Lung (tissue), 12 donors: Measurements from ENCODE around the gene PXN. TPM values are rescaled to one million over a fixed set of nuclear protein-coding genes. Genes with fewer than 3 reads are reported as not detected.

Experiments
- ATAC-seq: fragments of 200-7000 bp; cut with Tn5 transposase; one replicate; pipeline ENCODE4 v1.9.1; 2020; ENCODE audit warnings: moderate number of reproducible peaks; ENCODE audit not compliant: insufficient read depth, low FRiP score
- DNase-seq, 3 donors: peaks; one replicate each; pipeline ENCODE4 v3.0.0-alpha.2; 2013 to 2017
- H3K27ac ChIP-seq, 2 donors: one replicate each; pipeline ENCODE4 v1.5.1; 2013; ENCODE audit warnings: mild to moderate bottlenecking in 2 of 2, moderate library complexity in 2 of 2, control low read depth in 1 of 2, inconsistent platforms in 1 of 2, low read depth in 1 of 2, low read length in 1 of 2
- H3K27me3 ChIP-seq, 3 donors: one replicate each; pipeline ENCODE4 v1.5.1; 2013; ENCODE audit warnings: low read length in 2 of 3; ENCODE audit not compliant: control insufficient read depth in 3 of 3, insufficient read depth in 3 of 3
- H3K36me3 ChIP-seq, 4 donors: one replicate each; pipeline ENCODE4 v1.5.1; 2013; ENCODE audit warnings: low read length in 4 of 4, mild to moderate bottlenecking in 1 of 4, moderate library complexity in 1 of 4; ENCODE audit not compliant: control insufficient read depth in 4 of 4, insufficient read depth in 4 of 4
- H3K4me1 ChIP-seq, 5 donors: one replicate each; pipeline ENCODE4 v1.5.1; 2013; ENCODE audit warnings: low read length in 5 of 5, mild to moderate bottlenecking in 2 of 5, moderate library complexity in 1 of 5; ENCODE audit not compliant: control insufficient read depth in 5 of 5, insufficient read depth in 5 of 5
- H3K4me3 ChIP-seq: one replicate; pipeline ENCODE4 v1.5.1; 2013; ENCODE audit warnings: mild to moderate bottlenecking, control low read depth, moderate library complexity
- H3K9ac ChIP-seq, 2 donors: one replicate each; pipeline ENCODE4 v1.5.1; 2013; ENCODE audit warnings: low read length in 2 of 2, control low read depth in 1 of 2; ENCODE audit not compliant: insufficient read depth in 1 of 2
- H3K9me3 ChIP-seq, 4 donors: one replicate each; pipeline ENCODE4 v1.5.1; 2013; ENCODE audit warnings: low read length in 3 of 4, mild to moderate bottlenecking in 1 of 4, moderate library complexity in 1 of 4; ENCODE audit not compliant: control insufficient read depth in 4 of 4, insufficient read depth in 3 of 4
- WGBS, 2 donors: extraction: QIAGEN DNeasy Blood & Tissue Kit; methylation state at CpG; one replicate each; pipeline ENCODE4 v1.1.7; 2013; 5-methylcytosine and 5-hydroxymethylcytosine counted together
- polyA plus RNA-seq, 2 donors: library from polyadenylated mRNA; stranded (reverse); fragments of 200-250 nt; gene quantifications; one replicate each; pipeline ENCODE4 v1.2.1, GENCODE V29; 2013
- total RNA-seq, 2 donors: library from RNA; depleted of rRNA in 1 of 2; stranded (reverse); fragments of >200 nt in 1 of 2; gene quantifications; one replicate each; pipeline ENCODE4 v1.2.1, GENCODE V29; 2014 to 2021
- TF ChIP-seq, protein P1 (sequence below): IDR thresholded peaks from 2 replicates; pipeline ENCODE4 v1.5.1; 2012; ENCODE audit warnings: mild to moderate bottlenecking; ENCODE audit errors: control extremely low read depth, extremely low read depth
- donor health status: control.
- donor health status: control.
- donor health status: Bipolar disorder and iron deficiency.
- donor health status: healthy.
- donor health status: DM: yes; HTN: yes; CAD: no.

PXN gene
- total and polyA plus RNA-seq, 4 donors: 81.1 to 117 (median 90.6) TPM

DNA sequence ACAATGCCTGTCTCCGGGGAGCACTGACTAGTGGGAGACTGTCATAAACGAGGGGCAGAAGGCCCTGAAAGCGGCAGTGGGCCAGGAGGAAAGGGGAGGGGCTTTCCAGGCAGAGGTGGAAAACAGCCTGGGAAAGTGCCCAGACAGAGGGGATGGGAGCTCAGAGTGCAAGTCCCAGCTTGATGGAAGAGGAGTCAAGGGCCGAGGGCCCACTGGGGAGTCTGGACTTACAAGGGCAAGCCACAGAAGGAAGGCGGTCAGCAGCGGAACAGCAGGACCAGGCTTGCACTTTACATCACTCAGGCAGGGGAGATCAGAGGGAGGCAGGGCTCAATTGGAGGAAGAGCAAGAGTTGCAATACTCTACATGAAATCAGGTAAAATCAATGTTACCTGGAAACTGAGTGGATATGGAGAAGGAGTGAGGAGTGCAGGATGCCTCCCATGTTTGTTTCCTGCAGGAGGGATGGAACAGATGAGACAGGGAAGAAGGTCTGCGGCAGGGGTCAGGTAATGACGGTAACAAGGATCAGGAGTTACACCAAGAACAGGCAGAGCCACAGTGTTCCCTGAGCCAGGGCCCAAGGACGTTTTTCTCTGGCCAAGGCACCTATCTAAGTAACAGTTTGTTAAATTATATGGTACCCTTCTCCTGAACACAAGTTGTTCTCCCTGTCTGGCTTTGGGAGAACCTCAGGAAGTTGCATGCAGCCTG, 23.8 kb downstream of the PXN start:
- Histone ChIP-seq H3K4me3 (no peak overlapping the region), H3K9me3 (no peaks in the 10 kb centered on the region), H3K36me3 (no peaks in the 10 kb centered on the region), H3K27me3 (no peaks in the 10 kb centered on the region), H3K27ac (peak overlapping the region; percentile 2 to 62), H3K9ac (no peak overlapping the region), H3K4me1 (peaks cover 6 to 46% (median 22%) of the 10 kb centered on the region in 5 donors)
- TF ChIP-seq, protein P1, sequence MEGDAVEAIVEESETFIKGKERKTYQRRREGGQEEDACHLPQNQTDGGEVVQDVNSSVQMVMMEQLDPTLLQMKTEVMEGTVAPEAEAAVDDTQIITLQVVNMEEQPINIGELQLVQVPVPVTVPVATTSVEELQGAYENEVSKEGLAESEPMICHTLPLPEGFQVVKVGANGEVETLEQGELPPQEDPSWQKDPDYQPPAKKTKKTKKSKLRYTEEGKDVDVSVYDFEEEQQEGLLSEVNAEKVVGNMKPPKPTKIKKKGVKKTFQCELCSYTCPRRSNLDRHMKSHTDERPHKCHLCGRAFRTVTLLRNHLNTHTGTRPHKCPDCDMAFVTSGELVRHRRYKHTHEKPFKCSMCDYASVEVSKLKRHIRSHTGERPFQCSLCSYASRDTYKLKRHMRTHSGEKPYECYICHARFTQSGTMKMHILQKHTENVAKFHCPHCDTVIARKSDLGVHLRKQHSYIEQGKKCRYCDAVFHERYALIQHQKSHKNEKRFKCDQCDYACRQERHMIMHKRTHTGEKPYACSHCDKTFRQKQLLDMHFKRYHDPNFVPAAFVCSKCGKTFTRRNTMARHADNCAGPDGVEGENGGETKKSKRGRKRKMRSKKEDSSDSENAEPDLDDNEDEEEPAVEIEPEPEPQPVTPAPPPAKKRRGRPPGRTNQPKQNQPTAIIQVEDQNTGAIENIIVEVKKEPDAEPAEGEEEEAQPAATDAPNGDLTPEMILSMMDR: no peak
- ATAC-seq: no peak
- 59 to 65% methylated on average over 9 of the region's 9 CpGs for WGBS, 2 donors
- DNase-seq: peak in 1 of 3 donors; percentile 40

DNA sequence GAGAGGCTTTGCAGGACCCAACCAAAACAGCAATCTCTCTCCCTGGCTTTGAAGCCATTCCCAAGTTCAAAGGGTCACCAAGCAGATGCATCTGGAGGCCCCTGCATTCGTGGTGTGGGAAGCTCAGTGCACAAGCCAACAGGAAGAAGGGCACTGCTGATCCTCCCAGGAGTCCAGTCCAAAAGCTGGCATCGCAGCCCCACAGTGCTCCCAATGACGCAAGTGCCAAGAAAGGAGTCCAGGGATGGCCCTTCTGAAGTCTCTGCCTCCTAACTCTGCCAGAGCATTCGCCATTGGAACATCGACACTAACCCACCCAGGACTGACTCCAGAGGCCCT, 25.1 kb downstream of the PXN start:
- Histone ChIP-seq H3K9ac (no peak overlapping the region), H3K9me3 (no peaks in the 10 kb centered on the region), H3K27ac (peak overlapping the region; percentile 24 to 62), H3K36me3 (no peaks in the 10 kb centered on the region), H3K4me1 (peaks cover 9 to 52% (median 31%) of the 10 kb centered on the region in 5 donors), H3K4me3 (no peak overlapping the region), H3K27me3 (no peaks in the 10 kb centered on the region)
- TF ChIP-seq, protein P1: no peak
- DNase-seq: peak in 1 of 3 donors; percentile 59
- ATAC-seq: no peak
- 62 to 79% methylated on average over 5 of the region's 5 CpGs for WGBS, 2 donors

DNA sequence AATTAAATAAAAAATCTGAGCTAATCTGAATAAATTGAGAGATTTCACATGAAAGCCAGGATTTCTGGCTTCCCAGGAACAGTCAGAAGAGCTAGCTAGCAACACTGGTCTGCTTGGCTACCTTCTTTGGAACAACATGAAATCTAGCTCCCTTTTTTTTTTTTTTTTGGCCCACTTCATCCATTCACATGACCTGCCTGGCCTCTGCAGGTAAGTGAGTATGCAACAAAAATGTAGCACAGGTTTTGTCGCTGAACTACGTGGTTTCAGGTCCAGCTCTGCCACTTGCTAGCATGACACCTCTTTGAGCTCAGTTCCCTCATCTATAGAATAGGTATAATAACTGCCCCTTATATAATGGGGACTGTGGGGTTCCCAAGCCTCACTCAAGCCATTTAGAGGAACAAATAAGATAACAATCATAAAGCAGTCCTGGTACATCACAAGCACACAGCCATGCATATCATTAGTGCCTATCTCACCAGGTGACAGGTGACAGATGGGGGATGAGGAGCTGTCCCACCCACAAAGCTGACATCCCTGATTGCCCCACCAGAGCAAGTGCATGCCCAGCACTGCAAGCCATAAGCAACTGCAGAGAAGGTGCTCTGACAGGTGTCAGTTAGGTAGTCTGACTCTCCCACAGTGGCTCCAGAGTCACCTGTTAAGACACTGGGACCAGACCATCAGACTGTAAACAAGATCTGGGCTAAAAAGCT, 25.6 kb downstream of the PXN start:
- Histone ChIP-seq H3K27ac (peak overlapping the region in 1 of 2 donors; percentile 26), H3K9ac (no peak overlapping the region), H3K4me3 (no peak overlapping the region), H3K27me3 (no peaks in the 10 kb centered on the region), H3K36me3 (no peaks in the 10 kb centered on the region), H3K9me3 (no peaks in the 10 kb centered on the region), H3K4me1 (peaks cover 11 to 56% (median 36%) of the 10 kb centered on the region in 5 donors)
- DNase-seq: no peak
- TF ChIP-seq, protein P1: no peak
- WGBS, 2 donors: 69 to 83% methylated on average over 2 of the region's 2 CpGs
- ATAC-seq: no peak
